OCI-LY7 (cell line): ENCODE results near the gene DCST2.

ENCODE experiments used
- EZH2phosphoT487 ChIP-seq: fragments of 200-600 bp; sonication (generic); IDR thresholded peaks from 2 replicates; pipeline ENCODE4 v1.6.1; 2018; ENCODE audit warnings: low read depth, borderline replicate concordance, mild to moderate bottlenecking, mixed run types, antibody characterized with exemption, low read length, moderate library complexity, mixed read lengths
- TF ChIP-seq, protein P1 (sequence below): fragments of 200-600 bp; sonication (generic); conservative IDR thresholded peaks from 2 replicates; pipeline ENCODE4 v1.5.1; 2014; ENCODE audit warnings: mild to moderate bottlenecking, antibody characterized with exemption, low read length, moderate library complexity, mixed read lengths

DNA sequence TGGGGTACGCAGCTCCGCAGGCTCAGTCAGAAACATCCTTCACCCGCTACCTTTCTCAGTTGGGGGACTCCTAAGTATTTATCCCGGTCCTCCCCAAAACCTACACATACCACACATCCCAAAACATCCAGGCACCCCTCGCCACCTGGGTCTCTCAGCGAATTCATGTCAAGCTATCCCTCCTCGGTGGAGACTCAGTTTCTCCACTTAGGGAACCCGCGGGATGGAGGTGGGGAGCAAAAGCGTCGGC, 32.2 kb downstream of the DCST2 start:
- TF ChIP-seq, protein P1, sequence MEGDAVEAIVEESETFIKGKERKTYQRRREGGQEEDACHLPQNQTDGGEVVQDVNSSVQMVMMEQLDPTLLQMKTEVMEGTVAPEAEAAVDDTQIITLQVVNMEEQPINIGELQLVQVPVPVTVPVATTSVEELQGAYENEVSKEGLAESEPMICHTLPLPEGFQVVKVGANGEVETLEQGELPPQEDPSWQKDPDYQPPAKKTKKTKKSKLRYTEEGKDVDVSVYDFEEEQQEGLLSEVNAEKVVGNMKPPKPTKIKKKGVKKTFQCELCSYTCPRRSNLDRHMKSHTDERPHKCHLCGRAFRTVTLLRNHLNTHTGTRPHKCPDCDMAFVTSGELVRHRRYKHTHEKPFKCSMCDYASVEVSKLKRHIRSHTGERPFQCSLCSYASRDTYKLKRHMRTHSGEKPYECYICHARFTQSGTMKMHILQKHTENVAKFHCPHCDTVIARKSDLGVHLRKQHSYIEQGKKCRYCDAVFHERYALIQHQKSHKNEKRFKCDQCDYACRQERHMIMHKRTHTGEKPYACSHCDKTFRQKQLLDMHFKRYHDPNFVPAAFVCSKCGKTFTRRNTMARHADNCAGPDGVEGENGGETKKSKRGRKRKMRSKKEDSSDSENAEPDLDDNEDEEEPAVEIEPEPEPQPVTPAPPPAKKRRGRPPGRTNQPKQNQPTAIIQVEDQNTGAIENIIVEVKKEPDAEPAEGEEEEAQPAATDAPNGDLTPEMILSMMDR = no peak
- no peak for TF ChIP-seq EZH2phosphoT487
